Mesothelial cell of epicardium (in vitro differentiated cells): ENCODE measurements around the gene LAMTOR1. TPM values are rescaled to one million over a fixed set of nuclear protein-coding genes. Genes with fewer than 3 reads are reported as not detected.
A peak's percentile ranks its signal among the peaks of the same experiment; 100 is the strongest.
"Not testable (repeated sequence)": the region's sequence is repeated elsewhere in the genome, so short reads cannot be mapped to it uniquely, and the experiment has no call there.

Source experiments
- DNase-seq, 2 experiments: peaks; one replicate each; pipeline ENCODE4 v3.0.0; 2021; ENCODE audit warnings: low spot score in 2 of 2; ENCODE audit not compliant: unreplicated experiment in 2 of 2
- H3K27ac Mint-ChIP-seq: 2 replicates; pipeline ENCODE4 v1.8.0; 2021; ENCODE audit warnings: mixed read lengths
- H3K27me3 Mint-ChIP-seq: 2 replicates; pipeline ENCODE4 v1.8.0; 2021; ENCODE audit warnings: low read depth, mixed read lengths
- H3K36me3 Mint-ChIP-seq: 2 replicates; pipeline ENCODE4 v1.8.0; 2021; ENCODE audit warnings: mixed read lengths
- H3K4me1 Mint-ChIP-seq: 2 replicates; pipeline ENCODE4 v1.8.0; 2021; ENCODE audit warnings: mixed read lengths
- H3K4me3 Mint-ChIP-seq: 2 replicates; pipeline ENCODE4 v1.8.0; 2021; ENCODE audit warnings: mild to moderate bottlenecking, moderate library complexity, mixed read lengths
- H3K9me3 Mint-ChIP-seq: 2 replicates; pipeline ENCODE4 v1.8.0; 2021; ENCODE audit warnings: mixed read lengths
- CTCF ChIP-seq: fragments of 200-600 bp; sonication (generic); IDR thresholded peaks from one replicate; pipeline ENCODE4 v1.5.0; 2021; ENCODE audit warnings: antibody characterized with exemption; ENCODE audit not compliant: unreplicated experiment
- total RNA-seq: library from RNA; stranded (reverse); gene quantifications from 3 replicates; pipeline ENCODE4 v1.2.1, GENCODE V29; 2021

LAMTOR1 gene
- 69.1 to 76.5 TPM (median 74.2 TPM) in 3 replicates for total RNA-seq

GRCh38 chr11:72102946-72103753 is at the start of gene LAMTOR1:
Gene LAMTOR1, minus strand, starts transcription at chr11:72103297. Its CDS starts 73 bp downstream, at chr11:72103224.
- Mint-ChIP-seq H3K9me3 (no peaks in the 10 kb centered on the region), H3K4me3 (peak within 1 kb of the TSS; percentile 88), H3K4me1 (peaks cover 30% of the 10 kb centered on the region), H3K27me3 (no peaks in the 10 kb centered on the region), H3K36me3 (peaks cover 9% of the 10 kb centered on the region), H3K27ac (peak within 1 kb of the TSS; percentile 88)
- peak; percentile 95 for DNase-seq
- peak; percentile 48 for TF ChIP-seq CTCF

GRCh38 chr11:72150882-72151281 is 47.8 kb upstream of the LAMTOR1 start:
- no peaks in the 10 kb centered on the region for H3K36me3 Mint-ChIP-seq
- no peaks in the 10 kb centered on the region for H3K27me3 Mint-ChIP-seq
- DNase-seq = no peak
- no peak for TF ChIP-seq CTCF
- H3K9me3 Mint-ChIP-seq = no peaks in the 10 kb centered on the region
- no peaks in the 10 kb centered on the region for H3K4me1 Mint-ChIP-seq
- H3K4me3 Mint-ChIP-seq = no peak overlapping the region
- no peak overlapping the region for H3K27ac Mint-ChIP-seq

GRCh38 chr11:72146625-72147024 is 43.5 kb upstream of the LAMTOR1 start:
- no peak for TF ChIP-seq CTCF
- no peak overlapping the region for H3K4me3 Mint-ChIP-seq
- H3K4me1 Mint-ChIP-seq = peaks cover 11% of the 10 kb centered on the region
- no peaks in the 10 kb centered on the region for H3K9me3 Mint-ChIP-seq
- no peaks in the 10 kb centered on the region for H3K27me3 Mint-ChIP-seq
- no peak overlapping the region for H3K27ac Mint-ChIP-seq
- H3K36me3 Mint-ChIP-seq = no peaks in the 10 kb centered on the region
- no peak for DNase-seq

GRCh38 chr11:72144807-72145565 is 41.9 kb upstream of the LAMTOR1 start:
- Mint-ChIP-seq H3K27me3 (no peaks in the 10 kb centered on the region), H3K27ac (no peak overlapping the region), H3K36me3 (no peaks in the 10 kb centered on the region), H3K4me1 (peaks cover 13% of the 10 kb centered on the region), H3K9me3 (no peaks in the 10 kb centered on the region), H3K4me3 (no peak overlapping the region)
- no peak for DNase-seq
- no peak for TF ChIP-seq CTCF

- not testable (repeated sequence) for H3K27ac Mint-ChIP-seq, H3K27me3 Mint-ChIP-seq, DNase-seq, H3K9me3 Mint-ChIP-seq, H3K4me3 Mint-ChIP-seq, H3K36me3 Mint-ChIP-seq
- H3K4me1 Mint-ChIP-seq = peaks cover 13% of the 10 kb centered on the region
Observed at GRCh38 chr11:72142543-72142942, 39.4 kb upstream of the LAMTOR1 start.

- H3K36me3 Mint-ChIP-seq, H3K4me3 Mint-ChIP-seq, DNase-seq, H3K27me3 Mint-ChIP-seq, H3K9me3 Mint-ChIP-seq: not testable (repeated sequence)
- Mint-ChIP-seq H3K27ac (peak overlapping the region; percentile 31), H3K4me1 (peaks cover 13% of the 10 kb centered on the region)
Observed at GRCh38 chr11:72142086-72142485, 39.0 kb upstream of the LAMTOR1 start.
